BJ (cell line): ENCODE data around the gene ERVFRD-1. TPM values are rescaled to one million over a fixed set of nuclear protein-coding genes. Genes with fewer than 3 reads are reported as not detected.
A peak's percentile ranks its signal among the peaks of the same experiment; 100 is the strongest.

ENCODE experiments used
- CTCF ChIA-PET: fragments of 350-600 bp; formaldehyde crosslinking; extraction: SDS; loops from one replicate; lab custom pipeline; 2021; ENCODE audit warnings: antibody characterized with exemption, inconsistent platforms; lab: Yijun Ruan, JAX
- POLR2A ChIA-PET: fragments of 300-600 bp; sonication (Branson Sonifier 250); formaldehyde crosslinking; extraction: SDS; loops from one replicate; lab custom pipeline; 2021; ENCODE audit warnings: antibody characterized with exemption; lab: Charles Lee
- DNase-seq: peaks from one replicate; pipeline ENCODE4 v3.0.0-alpha.2; 2011; ENCODE audit warnings: low read depth
- H3K27me3 ChIP-seq: 2 replicates; pipeline ENCODE4 v1.6.0; 2011; ENCODE audit warnings: low read length; ENCODE audit not compliant: control insufficient read depth, insufficient read depth
- H3K36me3 ChIP-seq: 2 replicates; pipeline ENCODE4 v1.5.1; 2011; ENCODE audit warnings: low read length; ENCODE audit not compliant: control insufficient read depth, insufficient read depth
- H3K4me3 ChIP-seq: 2 replicates; pipeline ENCODE4 v1.5.1; 2011; ENCODE audit warnings: low read depth, mild to moderate bottlenecking, control low read depth, low read length
- CTCF ChIP-seq: IDR thresholded peaks from 2 replicates; pipeline ENCODE4 v1.5.1; 2011; ENCODE audit warnings: low read depth, mild to moderate bottlenecking, control low read depth, inconsistent platforms, low read length, moderate library complexity; ENCODE audit not compliant: insufficient read depth
- polyA plus RNA-seq: library from polyadenylated mRNA; depleted of rRNA; stranded (reverse); fragments of >200 nt; gene quantifications from 2 replicates; pipeline ENCODE4 v1.2.3, GENCODE V29; 2011

Gene ERVFRD-1
- polyA plus RNA-seq, 1 experiment = not detected

- no peaks in the 10 kb centered on the region for H3K36me3 ChIP-seq
- peak; percentile 17 for DNase-seq
- TF ChIP-seq CTCF = no peak
- CTCF ChIA-PET = interaction anchor here (0.6 to 1.2 kb wide), 2 partner anchors 294 to 356 kb away, joined by 3 read pairs; no protein-coding TSS in a partner anchor
- H3K4me3 ChIP-seq = no peak overlapping the region
- POLR2A ChIA-PET = no interaction called here
- H3K27me3 ChIP-seq = no peaks in the 10 kb centered on the region
These were observed 27.8 kb upstream of the ERVFRD-1 start for GRCh38 chr6:11139051-11139960.

DNA sequence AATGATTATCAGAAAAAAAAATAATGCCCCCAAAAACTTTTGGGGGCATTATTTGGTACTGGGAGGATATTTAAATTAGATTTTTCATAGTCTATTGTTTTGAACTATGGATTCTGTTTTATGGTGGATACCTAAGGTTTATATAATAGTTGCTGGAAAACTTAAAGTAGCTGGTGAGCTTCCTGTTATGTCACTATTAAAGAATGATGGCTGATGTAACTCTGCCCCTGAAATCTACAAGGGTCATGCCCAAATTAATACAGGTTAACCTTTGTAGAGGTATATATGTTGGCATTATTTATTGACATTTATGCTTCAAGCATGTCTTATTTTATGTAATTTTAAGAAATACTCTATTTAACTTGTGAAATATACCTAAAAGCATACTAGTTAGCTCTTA, 25.3 kb upstream of the ERVFRD-1 start:
- Histone ChIP-seq H3K36me3 (no peaks in the 10 kb centered on the region), H3K27me3 (no peaks in the 10 kb centered on the region), H3K4me3 (no peak overlapping the region)
- CTCF ChIA-PET = interaction anchor here (0.7 to 1.1 kb wide), 2 partner anchors 8 to 79 kb away, joined by 3 read pairs; no protein-coding TSS in a partner anchor
- POLR2A ChIA-PET = no interaction called here
- TF ChIP-seq CTCF = no peak
- no peak for DNase-seq

DNA sequence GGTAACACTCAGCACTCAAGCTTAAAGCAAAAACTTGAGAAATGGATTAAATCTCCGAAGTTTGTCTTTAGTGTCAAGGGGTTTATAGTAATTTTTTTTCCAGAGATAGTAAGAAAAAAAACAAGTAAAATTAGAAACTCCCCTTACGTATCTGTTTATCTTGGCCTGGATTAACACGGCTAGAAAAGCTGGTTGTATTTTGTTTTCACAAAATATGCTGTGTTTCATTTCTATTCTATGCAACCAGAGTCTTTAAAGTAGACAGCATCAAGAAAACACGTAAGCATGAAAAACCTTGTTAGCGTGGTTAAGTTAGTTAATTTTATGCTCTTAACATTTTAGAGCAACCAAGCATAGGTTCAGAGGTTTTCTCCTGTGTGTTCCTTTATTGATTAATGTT, 21.8 kb upstream of the ERVFRD-1 start:
- H3K36me3 ChIP-seq = no peaks in the 10 kb centered on the region
- no peak overlapping the region for H3K4me3 ChIP-seq
- H3K27me3 ChIP-seq = no peaks in the 10 kb centered on the region
- CTCF ChIA-PET = no interaction called here
- no peak for TF ChIP-seq CTCF
- POLR2A ChIA-PET = no interaction called here
- DNase-seq = no peak

- Histone ChIP-seq H3K4me3 (no peak overlapping the region), H3K36me3 (no peaks in the 10 kb centered on the region), H3K27me3 (no peaks in the 10 kb centered on the region)
- CTCF ChIA-PET = interaction anchor here (0.7 to 1.2 kb wide), 2 partner anchors 8 to 364 kb away, joined by 4 read pairs; no protein-coding TSS in a partner anchor
- TF ChIP-seq CTCF = no peak
- no peak for DNase-seq
- POLR2A ChIA-PET = no interaction called here
These were observed 20.8 kb upstream of the ERVFRD-1 start for GRCh38 chr6:11132194-11132888.

GRCh38 chr6:11130605-11131004, 19.1 kb upstream of the ERVFRD-1 start:
- ChIA-PET CTCF (interaction anchor here (1.4 kb wide), 1 partner anchor 14 kb away, joined by 3 read pairs; no protein-coding TSS in a partner anchor), POLR2A (no interaction called here)
- Histone ChIP-seq H3K4me3 (no peak overlapping the region), H3K36me3 (0 out of 2 replicates have a peak, but pooled peaks cover 1% of the 10 kb centered on the region), H3K27me3 (no peaks in the 10 kb centered on the region)
- DNase-seq = no peak
- no peak for TF ChIP-seq CTCF
